Lung (tissue), 12 donors: ENCODE results near the gene RHBG. TPM values are rescaled to one million over a fixed set of nuclear protein-coding genes. Genes with fewer than 3 reads are reported as not detected.
"Not testable (repeated sequence)": the region's sequence is repeated elsewhere in the genome, so short reads cannot be mapped to it uniquely, and the experiment has no call there.

Experiments used
- ATAC-seq: fragments of 200-7000 bp; cut with Tn5 transposase; one replicate; pipeline ENCODE4 v1.9.1; 2020; ENCODE audit warnings: moderate number of reproducible peaks; ENCODE audit not compliant: insufficient read depth, low FRiP score
- DNase-seq, 3 donors: peaks; one replicate each; pipeline ENCODE4 v3.0.0-alpha.2; 2013 to 2017
- H3K27ac ChIP-seq, 2 donors: one replicate each; pipeline ENCODE4 v1.5.1; 2013; ENCODE audit warnings: mild to moderate bottlenecking in 2 of 2, moderate library complexity in 2 of 2, control low read depth in 1 of 2, inconsistent platforms in 1 of 2, low read depth in 1 of 2, low read length in 1 of 2
- H3K27me3 ChIP-seq, 3 donors: one replicate each; pipeline ENCODE4 v1.5.1; 2013; ENCODE audit warnings: low read length in 2 of 3; ENCODE audit not compliant: control insufficient read depth in 3 of 3, insufficient read depth in 3 of 3
- H3K36me3 ChIP-seq, 4 donors: one replicate each; pipeline ENCODE4 v1.5.1; 2013; ENCODE audit warnings: low read length in 4 of 4, mild to moderate bottlenecking in 1 of 4, moderate library complexity in 1 of 4; ENCODE audit not compliant: control insufficient read depth in 4 of 4, insufficient read depth in 4 of 4
- H3K4me1 ChIP-seq, 5 donors: one replicate each; pipeline ENCODE4 v1.5.1; 2013; ENCODE audit warnings: low read length in 5 of 5, mild to moderate bottlenecking in 2 of 5, moderate library complexity in 1 of 5; ENCODE audit not compliant: control insufficient read depth in 5 of 5, insufficient read depth in 5 of 5
- H3K4me3 ChIP-seq: one replicate; pipeline ENCODE4 v1.5.1; 2013; ENCODE audit warnings: mild to moderate bottlenecking, control low read depth, moderate library complexity
- H3K9ac ChIP-seq, 2 donors: one replicate each; pipeline ENCODE4 v1.5.1; 2013; ENCODE audit warnings: low read length in 2 of 2, control low read depth in 1 of 2; ENCODE audit not compliant: insufficient read depth in 1 of 2
- H3K9me3 ChIP-seq, 4 donors: one replicate each; pipeline ENCODE4 v1.5.1; 2013; ENCODE audit warnings: low read length in 3 of 4, mild to moderate bottlenecking in 1 of 4, moderate library complexity in 1 of 4; ENCODE audit not compliant: control insufficient read depth in 4 of 4, insufficient read depth in 3 of 4
- CTCF ChIP-seq: IDR thresholded peaks from 2 replicates; pipeline ENCODE4 v1.5.1; 2012; ENCODE audit warnings: mild to moderate bottlenecking; ENCODE audit errors: control extremely low read depth, extremely low read depth
- WGBS, 2 donors: extraction: QIAGEN DNeasy Blood & Tissue Kit; methylation state at CpG; one replicate each; pipeline ENCODE4 v1.1.7; 2013; 5-methylcytosine and 5-hydroxymethylcytosine counted together
- polyA plus RNA-seq, 2 donors: library from polyadenylated mRNA; stranded (reverse); fragments of 200-250 nt; gene quantifications; one replicate each; pipeline ENCODE4 v1.2.1, GENCODE V29; 2013
- total RNA-seq, 2 donors: library from RNA; depleted of rRNA in 1 of 2; stranded (reverse); fragments of >200 nt in 1 of 2; gene quantifications; one replicate each; pipeline ENCODE4 v1.2.1, GENCODE V29; 2014 to 2021
- donor health status: control.
- donor health status: control.
- donor health status: Bipolar disorder and iron deficiency.
- donor health status: healthy.
- donor health status: DM: yes; HTN: yes; CAD: no.

Gene RHBG
- total and polyA plus RNA-seq, 4 donors = 0.18 to 0.74 TPM; not detected in 2

- Histone ChIP-seq H3K9me3 (no peaks in the 10 kb centered on the region), H3K27ac (peak within 1 kb of the TSS; percentile 80 to 89), H3K4me3 (peak within 1 kb of the TSS; percentile 75), H3K27me3 (no peaks in the 10 kb centered on the region), H3K36me3 (peaks cover 0 to 14% (median 11%) of the 10 kb centered on the region in 4 donors), H3K9ac (peak within 1 kb of the TSS; percentile 26 to 36), H3K4me1 (peaks cover 2 to 15% (median 10%) of the 10 kb centered on the region in 5 donors)
- DNase-seq (peak; percentile 99 to 100 (median 100)), ATAC-seq (peak; percentile 98)
- no peak for TF ChIP-seq CTCF
- 0 to 1% methylated on average over 47 of the region's 47 CpGs for WGBS, 2 donors
These were observed 30.6 kb upstream of the RHBG start, which contains the start of the genes CCT3 and TSACC for GRCh38 chr1:156338180-156338976. TSS of gene CCT3 (minus strand) at chr1:156338292. CDS start at chr1:156338184, 108 bp downstream. TSS of gene TSACC (plus strand) at chr1:156338526. CDS start at chr1:156339758, 1,232 bp downstream.

GRCh38 chr1:156342166-156342955 lies 26.6 kb upstream of the RHBG start:
- no peak for ATAC-seq
- H3K9ac ChIP-seq = no peak overlapping the region
- H3K36me3 ChIP-seq = no peaks in the 10 kb centered on the region
- no peak for TF ChIP-seq CTCF
- no peaks in the 10 kb centered on the region for H3K9me3 ChIP-seq
- no peak overlapping the region for H3K4me3 ChIP-seq
- peaks cover 0 to 1% (median 0%) of the 10 kb centered on the region in 5 donors for H3K4me1 ChIP-seq
- H3K27me3 ChIP-seq = peaks cover 0 to 5% (median 3%) of the 10 kb centered on the region in 3 donors
- no peak overlapping the region for H3K27ac ChIP-seq
- DNase-seq = no peak
- 83 to 92% methylated on average over 1 of the region's 1 CpG for WGBS, 2 donors

- H3K9me3 ChIP-seq = no peaks in the 10 kb centered on the region
- WGBS, 2 donors = 70 to 80% methylated on average over 3 of the region's 3 CpGs
- no peak overlapping the region for H3K4me3 ChIP-seq
- no peak overlapping the region for H3K9ac ChIP-seq
- peaks cover 0 to 5% (median 3%) of the 10 kb centered on the region in 3 donors for H3K27me3 ChIP-seq
- H3K4me1 ChIP-seq = no peaks in the 10 kb centered on the region
- H3K36me3 ChIP-seq = no peaks in the 10 kb centered on the region
- TF ChIP-seq CTCF = no peak
- no peak overlapping the region for H3K27ac ChIP-seq
- no peak for DNase-seq
- ATAC-seq = no peak
These were observed 24.6 kb upstream of the RHBG start for GRCh38 chr1:156344409-156344808.

- WGBS, 2 donors = 85 to 87% methylated on average over 2 of the region's 2 CpGs
- not testable (repeated sequence) for H3K36me3 ChIP-seq, DNase-seq, H3K27me3 ChIP-seq, ATAC-seq, H3K4me3 ChIP-seq, H3K9me3 ChIP-seq, H3K27ac ChIP-seq, H3K9ac ChIP-seq, H3K4me1 ChIP-seq
These were observed 23.0 kb upstream of the RHBG start for GRCh38 chr1:156346035-156346434.
